GM19193 (cell line): Measurements from ENCODE around the gene PLA2G4D.

Experiments
- POLR2A ChIP-seq: IDR thresholded peaks from 4 replicates; pipeline ENCODE4 v1.6.1; 2011; ENCODE audit not compliant: insufficient read depth, insufficient read length; ENCODE audit errors: extremely low read depth

PLA2G4D gene

DNA sequence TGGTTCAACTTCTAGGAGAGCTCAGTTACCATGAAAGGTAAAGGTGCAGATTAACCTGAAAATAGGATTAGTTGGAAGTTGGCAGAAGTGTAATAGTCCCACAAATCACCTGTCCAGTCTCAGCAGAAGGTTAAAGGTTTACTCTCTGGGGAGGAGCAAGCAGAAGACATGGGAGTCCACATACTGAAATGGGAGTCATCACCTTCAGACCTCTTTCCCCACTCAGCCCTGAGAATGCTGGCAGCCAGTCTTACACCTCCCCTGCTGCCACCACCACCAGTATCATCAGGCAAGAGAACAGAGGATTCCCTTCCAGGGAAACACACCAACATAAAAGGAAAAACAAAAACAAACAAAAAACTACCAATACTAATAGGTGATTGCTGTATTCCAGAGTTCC, 13.8 kb upstream of the PLA2G4D start:
- TF ChIP-seq POLR2A, result no peak

DNA sequence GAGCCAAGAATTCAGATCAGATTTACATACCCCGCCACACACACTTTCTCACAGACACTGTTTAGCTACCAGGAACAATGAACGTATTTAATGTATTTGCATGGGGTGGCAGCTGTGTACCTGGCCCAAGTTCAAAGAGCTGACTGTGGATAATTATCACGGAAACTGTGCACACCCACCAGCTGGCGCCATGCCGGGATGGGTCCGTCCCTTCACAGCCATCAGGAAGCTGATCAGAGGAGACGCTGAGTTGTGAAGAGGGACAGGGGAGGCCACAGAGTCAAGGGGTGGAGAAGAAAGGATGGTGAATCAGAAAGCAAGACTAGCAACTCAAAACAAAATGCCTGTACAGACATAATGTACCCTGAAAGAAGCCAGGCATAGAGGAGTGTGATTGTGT, 13.1 kb upstream of the PLA2G4D start:
- no peak for TF ChIP-seq POLR2A

DNA sequence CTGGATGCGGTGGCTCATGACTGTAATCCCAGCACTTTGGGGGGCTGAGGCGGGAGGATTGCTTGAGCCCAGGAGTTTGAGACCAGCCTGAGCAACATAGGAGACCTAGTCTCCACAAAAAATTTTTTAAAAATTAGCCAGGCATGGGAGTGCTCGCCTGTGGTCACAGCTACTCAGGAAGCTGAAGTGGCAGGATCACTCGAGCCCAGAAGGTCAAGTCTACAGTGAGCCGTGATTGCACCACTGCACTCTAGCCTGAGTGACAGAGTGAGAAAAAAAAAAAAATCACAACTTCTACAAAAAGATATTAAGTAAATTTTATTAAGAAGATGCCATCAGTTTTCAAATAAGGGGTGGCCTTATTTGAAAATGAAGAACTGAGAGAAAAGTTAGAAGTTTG, 11.9 kb upstream of the PLA2G4D start:
- TF ChIP-seq POLR2A, result no peak

DNA sequence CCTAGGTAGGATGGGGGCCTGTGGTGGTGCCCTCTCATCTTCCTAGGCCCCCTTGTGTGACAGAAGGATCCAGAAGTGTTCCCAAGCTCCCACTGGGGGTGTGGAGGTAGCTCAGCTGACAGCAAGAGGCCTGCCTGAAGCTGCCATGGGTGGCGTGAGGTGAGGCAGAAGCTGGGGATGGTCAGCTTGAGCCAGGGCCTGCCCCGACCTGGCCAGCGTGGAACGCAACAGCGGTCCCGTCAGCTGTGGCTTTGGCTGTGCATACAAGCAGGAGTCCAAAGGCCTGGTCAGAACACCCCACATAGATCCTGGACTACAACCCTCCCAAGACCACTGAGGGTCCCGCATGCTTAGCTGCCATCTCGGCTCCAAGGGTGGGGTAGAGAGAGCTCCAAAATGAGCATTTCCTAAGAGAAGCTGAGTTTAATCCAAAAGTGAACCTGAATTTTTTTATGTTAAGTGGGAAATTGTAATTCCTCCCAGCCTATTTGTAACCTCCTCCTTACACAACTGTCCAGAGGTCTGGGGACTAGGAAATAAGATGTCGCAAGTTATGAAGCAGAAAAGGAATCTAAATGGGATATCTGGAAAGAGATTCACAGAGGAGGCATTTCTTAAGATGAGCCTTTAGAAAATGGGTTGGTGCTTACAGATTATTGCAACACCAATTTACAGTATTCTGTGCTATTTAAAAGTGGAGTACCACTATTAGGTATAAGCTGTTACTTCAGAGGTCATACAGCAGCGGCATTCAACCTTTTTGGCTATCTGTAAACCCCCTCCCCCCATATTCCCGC, 9.9 kb upstream of the PLA2G4D start:
- TF ChIP-seq POLR2A, result no peak

DNA sequence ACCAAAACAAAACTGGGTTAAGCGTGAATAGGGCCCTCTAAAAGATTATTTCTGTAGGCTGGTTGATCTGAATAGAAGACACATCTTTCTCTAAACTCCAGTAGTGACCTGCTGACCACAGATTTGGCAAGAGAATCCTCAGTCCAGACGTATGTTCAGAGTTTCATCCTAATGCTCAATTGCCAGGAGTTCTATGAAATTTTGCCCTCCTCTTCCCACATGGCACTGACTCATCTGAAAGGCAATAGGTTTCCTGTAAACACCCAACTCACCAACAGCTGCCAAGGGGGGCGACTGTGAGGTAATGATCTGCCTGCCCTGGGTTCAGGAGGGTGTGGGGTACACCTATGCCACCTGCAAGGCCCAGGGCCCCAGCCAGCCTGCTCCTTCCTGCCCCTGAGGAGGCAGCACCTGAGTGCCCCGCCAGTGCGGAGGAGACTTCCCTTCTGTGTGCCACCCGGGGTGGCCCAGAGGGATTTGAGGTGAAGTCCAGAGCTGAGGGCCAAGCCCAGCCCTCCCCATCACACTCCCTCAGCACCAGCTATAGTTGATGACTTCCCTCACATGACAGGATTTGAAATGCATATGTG, 8.4 kb upstream of the PLA2G4D start:
- TF ChIP-seq POLR2A, result no peak

DNA sequence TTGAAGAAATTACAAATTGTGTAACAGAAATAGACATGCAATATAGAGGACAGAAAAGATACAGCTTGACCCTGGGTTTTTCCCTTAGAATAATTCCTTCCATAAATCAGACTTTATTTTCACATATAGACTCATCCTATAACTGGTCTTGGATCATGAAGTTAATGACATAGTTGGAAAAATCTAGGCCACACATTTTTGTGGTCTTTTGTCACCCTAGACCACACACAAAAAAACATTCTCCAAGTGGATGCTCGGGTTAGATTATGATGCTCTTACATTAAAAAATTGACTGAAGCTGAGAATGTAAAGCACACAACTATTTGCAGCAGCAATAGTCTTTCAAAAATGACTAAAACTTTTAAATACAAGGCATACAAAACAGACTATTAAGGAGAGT, 7.5 kb upstream of the PLA2G4D start:
- TF ChIP-seq POLR2A, result no peak

DNA sequence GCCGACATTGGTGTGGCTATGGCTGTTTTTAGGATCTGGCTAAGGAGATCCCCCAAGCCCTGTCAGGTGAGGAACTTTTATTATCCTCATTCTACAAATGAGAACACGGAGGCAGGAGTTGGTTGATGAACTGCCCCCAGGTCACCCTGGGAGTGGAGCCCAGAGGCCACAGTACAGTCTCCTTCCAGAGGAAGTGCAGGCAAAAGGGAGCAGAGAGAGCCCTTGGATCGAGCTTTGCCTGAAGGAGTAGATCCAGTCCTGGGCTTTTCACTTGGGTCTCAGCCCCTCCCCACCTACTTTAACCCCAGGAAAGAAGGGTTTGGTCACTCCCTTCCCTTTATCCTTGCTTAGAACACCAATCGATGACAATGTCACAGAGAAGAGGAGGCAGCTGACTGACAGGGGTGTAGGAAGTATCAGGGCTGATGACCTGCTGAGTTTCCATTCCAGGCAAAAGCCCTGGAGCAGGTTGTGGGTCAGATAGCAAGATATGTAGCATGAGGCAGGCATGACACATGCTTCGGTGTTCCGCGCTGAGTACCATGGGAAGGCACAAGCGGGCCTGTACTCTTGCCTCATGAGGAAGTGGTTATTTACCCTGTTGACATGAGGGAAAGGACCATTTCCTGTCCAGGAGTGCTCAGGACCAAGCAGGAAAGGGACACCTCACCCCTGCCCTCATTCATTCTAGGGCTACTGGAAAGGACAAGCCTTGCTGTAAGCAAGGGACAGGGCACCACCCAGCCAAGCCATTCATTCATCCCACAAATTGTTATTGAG, 5.8 kb upstream of the PLA2G4D start:
- no peak for TF ChIP-seq POLR2A

DNA sequence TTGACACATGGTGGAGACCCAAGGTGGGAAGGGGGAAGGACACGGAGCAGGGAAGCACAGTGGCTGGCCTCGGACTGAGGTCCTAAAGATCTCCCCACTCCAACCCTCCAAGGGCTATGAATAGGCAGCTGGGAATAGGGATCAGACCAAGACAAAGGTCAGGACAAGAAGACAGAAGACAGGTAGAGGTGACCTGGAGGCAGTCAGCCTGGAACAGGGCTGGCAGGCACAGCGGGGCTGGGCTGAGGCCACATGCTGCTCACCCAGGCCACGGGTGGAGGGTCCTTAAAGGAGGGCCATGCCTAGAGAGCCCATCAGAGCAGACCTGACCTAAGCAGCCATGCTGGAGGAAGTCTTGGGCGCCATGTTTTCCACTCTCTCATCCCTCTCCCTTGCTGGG, 2.7 kb upstream of the PLA2G4D start:
- no peak for TF ChIP-seq POLR2A

DNA sequence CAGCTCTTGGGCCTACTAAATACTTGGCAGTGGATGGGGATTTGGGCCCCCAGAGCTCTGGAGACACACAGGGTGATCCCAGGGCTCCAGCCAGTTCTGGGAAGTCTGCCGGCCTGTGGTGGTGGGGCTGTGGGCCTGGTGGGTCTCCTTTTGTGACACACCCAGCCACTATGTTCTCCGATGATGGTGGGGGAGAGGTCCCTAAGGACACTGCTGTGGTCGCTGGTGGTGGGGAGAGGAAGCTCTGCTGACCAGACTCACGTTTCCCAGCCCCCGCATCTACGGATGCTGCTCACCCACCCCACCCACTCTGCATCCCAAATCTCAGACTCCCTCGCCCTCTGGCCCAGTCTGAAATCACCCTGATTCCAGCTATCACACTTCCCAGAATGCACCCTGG, 396 bp downstream of the PLA2G4D start:
- no peak for TF ChIP-seq POLR2A

DNA sequence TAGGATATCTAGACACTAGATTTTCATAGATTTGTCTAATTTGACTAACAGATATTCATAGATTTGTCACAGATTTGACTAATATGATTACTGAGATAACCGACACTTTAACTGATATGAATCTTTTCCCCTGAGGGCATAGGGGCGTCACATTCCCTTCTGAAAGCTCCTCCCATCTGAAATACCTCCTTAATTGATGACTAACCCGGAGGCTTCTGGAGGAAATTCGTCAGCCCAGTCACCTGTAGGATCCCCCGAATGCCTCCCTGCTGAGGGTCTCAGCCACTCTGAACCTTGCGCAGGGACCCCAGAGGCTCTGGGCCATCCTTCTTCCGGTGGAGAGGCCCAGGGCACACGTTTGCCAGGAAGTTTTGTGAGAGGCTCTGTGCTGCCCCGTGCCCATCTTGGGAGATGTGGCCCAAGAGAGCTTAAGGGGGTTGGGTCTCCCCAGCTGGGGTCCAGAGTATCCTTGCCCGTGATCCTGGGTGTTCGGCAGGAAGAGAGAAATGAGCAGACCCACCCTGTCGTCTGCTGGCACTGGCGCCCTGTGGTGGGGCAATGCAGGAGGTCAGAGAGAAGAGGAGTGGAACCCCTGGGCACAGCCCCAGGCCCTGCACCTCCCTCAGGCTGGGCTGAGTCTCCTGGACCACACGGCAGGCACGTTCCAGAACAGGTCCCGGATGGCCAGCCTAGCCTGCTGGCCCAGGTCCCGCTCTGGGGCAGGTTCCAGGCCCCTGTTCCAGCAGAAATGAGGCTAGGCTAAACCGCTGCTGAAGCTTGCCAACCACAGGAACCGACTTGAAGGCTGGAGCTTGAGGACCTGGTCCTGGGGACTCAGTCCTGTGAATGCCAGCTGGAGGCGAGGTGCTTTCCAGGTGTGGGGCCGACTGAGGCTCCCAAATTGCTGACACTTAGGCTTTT, 1.7 kb downstream of the PLA2G4D start:
- TF ChIP-seq POLR2A, result no peak

DNA sequence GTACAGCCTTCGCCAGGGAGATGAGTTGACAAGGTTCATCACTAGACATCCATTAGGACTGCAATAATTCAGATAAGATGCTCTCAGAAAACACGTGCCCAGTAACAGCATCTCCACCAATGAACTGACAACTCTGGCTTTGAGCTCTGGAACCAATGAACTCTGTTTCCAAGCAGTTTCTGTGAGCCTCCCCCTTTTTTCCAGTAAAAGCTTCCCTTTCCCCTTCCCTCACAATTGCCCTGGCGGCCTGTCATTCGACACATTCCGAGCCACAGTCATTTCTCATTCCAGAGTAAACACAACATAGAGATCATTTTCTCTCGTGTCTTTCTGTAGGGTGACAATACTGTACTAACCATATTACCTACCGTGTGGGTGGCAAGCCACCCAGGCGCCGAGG, 3.6 kb downstream of the PLA2G4D start:
- TF ChIP-seq POLR2A, result no peak

DNA sequence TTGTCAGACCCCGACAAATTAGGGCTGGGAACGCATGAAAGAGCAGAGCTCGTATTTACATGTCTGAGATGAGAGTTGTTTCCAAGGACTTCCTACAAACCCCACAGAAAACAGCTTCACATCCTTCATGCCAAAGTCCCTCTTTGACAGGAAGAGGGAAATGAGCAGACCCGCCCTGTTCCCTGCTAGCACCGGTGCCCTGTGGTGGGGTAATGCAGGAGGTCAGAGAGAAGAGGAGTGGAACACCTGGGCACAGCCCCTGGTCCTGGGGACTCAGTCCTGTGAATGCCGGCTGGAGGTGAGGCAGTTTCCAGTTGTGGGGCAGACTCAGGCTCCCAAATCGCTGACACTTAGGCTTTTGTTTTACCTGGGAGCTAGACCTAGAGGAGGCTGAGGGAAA, 4.0 kb downstream of the PLA2G4D start:
- no peak for TF ChIP-seq POLR2A

DNA sequence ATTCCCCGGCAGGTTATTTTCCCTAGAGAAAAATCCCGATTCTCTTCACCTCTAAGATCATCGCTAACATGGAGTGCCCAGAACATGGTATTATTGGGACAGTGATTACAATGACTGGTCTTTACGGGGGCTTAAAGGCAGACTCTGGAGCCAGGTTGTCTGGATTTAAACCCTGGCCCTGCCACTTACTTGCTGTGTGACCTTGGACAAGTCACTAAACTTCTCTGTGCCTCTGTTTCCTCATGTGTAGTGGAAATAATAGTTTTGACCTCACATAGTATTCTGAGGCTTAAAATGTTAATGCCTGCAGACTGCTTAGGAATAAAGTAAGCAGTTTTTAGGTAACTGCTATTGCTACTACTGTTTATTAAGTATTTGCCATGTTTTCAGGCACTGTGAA, 4.4 kb downstream of the PLA2G4D start:
- TF ChIP-seq POLR2A, result no peak

DNA sequence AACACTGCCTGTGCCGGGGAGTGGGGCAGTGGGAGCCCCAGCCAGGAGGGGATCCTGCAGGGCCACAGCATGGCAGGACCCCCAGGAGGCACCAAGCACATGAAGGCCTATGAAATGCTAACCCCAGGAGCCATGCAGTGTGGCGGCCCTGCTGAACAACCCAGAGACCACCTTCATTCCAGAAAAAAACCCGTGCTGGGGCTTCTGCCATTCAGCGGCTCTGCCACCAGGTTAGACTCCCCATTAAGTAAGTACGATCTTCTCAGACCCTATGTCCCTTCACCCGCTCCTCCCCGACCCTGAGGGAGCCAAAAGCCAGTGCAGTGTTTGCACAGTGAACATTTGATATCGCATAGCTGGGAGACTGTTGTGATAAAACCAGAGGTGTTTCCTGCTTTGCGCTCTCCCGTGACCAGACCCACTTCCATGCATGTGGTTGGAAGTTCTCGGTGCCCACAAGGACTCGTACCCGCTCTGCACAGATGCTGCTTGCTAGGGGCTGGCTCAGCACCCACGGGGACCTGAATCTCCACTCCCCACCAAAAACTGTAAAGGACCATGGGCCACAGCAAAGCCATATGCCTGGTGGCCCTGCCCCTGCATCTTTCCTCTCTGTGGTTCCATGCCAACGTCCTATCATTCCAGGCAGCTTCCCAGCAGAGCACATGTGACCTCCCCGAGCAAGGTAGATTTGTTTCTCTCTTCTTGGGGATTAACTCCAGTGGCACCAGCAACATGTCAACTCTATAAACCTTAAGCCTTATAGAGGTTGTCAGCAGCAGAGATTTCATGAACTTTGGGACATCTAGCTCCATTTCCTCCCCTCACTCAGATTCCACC, 5.3 kb downstream of the PLA2G4D start:
- no peak for TF ChIP-seq POLR2A
